GM12865 (cell line): Measurements from ENCODE around the gene ATG10.
"Not testable (repeated sequence)": the region's sequence is repeated elsewhere in the genome, so short reads cannot be mapped to it uniquely, and the experiment has no call there.

ENCODE experiments used
- DNase-seq: peaks from one replicate; pipeline ENCODE4 v3.0.0; 2010; ENCODE audit warnings: low read depth
- H3K4me3 ChIP-seq: 2 replicates; pipeline ENCODE4 v1.5.1; 2011; ENCODE audit warnings: mild to moderate bottlenecking, low read depth, low read length, control low read depth
- TF ChIP-seq, protein P1 (sequence below): IDR thresholded peaks from 2 replicates; pipeline ENCODE4 v1.5.1; 2011; ENCODE audit warnings: low read length, control low read depth, low read depth, inconsistent platforms; ENCODE audit not compliant: insufficient read depth; ENCODE audit errors: missing control alignments

The ATG10 gene

DNA sequence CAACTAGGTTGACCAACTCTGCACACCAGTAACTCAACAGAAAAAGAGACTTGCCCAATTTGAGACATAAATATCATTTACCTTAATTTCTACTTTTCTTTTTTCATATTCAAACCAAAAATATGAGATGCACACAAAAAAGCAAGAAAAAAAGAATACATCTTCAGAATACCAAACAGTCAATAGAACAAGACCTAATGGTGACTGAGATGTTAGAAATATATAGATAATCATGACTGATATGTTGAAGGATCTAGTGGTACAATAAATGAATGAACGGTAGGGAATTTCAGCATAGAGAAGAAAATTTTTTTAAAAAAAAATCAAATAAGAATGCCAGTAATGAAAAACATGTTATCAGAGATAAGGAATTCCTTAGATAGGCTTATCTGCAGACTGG, 29.1 kb upstream of the ATG10 start:
- no peak overlapping the region for H3K4me3 ChIP-seq
- TF ChIP-seq, protein P1, sequence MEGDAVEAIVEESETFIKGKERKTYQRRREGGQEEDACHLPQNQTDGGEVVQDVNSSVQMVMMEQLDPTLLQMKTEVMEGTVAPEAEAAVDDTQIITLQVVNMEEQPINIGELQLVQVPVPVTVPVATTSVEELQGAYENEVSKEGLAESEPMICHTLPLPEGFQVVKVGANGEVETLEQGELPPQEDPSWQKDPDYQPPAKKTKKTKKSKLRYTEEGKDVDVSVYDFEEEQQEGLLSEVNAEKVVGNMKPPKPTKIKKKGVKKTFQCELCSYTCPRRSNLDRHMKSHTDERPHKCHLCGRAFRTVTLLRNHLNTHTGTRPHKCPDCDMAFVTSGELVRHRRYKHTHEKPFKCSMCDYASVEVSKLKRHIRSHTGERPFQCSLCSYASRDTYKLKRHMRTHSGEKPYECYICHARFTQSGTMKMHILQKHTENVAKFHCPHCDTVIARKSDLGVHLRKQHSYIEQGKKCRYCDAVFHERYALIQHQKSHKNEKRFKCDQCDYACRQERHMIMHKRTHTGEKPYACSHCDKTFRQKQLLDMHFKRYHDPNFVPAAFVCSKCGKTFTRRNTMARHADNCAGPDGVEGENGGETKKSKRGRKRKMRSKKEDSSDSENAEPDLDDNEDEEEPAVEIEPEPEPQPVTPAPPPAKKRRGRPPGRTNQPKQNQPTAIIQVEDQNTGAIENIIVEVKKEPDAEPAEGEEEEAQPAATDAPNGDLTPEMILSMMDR: no peak
- DNase-seq: no peak

DNA sequence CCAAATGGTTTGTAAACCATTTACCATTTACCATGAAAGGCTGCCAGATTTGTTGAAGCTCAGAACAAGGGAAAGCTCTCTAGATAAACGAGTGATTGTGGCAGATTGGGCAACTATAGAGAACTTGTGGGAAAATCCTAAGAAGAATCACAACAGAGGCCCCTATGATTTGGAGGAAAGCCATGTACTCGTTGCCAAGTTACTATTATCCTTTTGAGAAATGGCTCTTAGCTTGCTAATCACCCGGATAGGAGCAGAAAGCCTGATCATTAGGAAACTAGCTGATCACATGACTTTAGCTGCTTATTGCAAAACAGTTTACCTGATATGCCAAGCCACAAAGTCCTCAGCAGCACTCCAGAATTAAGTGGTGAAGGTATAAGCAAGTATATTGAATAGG, 23.5 kb upstream of the ATG10 start:
- DNase-seq: no peak
- TF ChIP-seq, protein P1: no peak

DNA sequence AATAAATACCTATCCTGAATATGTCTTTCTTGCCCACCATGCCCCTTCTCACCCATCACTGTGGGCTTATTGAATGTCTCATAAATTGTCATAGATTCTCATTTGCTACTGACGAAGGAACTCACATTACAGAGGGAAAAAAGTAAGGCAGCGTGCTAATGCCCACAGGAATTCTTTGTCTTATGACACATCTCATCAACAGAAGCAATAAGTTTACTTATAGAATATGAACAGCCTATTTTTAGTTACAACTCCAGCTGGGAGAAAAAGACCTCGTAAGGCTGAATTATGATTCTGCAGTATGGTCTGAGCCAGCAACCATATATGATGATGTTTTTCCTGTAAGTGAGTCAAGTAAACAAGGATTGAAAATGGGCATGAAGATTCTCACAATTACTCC, 22.4 kb upstream of the ATG10 start:
- no peak for DNase-seq
- TF ChIP-seq, protein P1: no peak
- H3K4me3 ChIP-seq: no peak overlapping the region

More for the DNA sequence above, 23.5 kb upstream of the ATG10 start:
- H3K4me3 ChIP-seq: no peak overlapping the region

DNA sequence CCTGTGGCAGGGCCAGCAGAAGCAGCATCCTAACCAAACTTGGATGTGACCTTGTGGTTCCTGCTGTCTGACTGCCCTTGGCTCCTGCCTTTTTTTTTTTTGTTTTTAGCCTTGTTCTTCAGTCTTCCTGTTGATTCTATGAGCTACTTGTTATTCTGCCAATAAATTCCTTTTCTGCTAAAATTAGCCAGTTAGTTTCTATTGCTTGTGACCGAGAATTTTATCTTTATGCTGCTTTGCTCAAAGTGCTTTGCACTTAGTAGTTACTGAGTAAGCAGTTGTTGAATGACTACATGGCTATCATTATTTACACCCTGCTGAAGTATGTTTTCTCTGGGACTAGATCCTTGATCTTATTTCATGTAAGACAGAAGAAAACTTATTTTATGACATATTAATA, 20.8 kb upstream of the ATG10 start:
- DNase-seq: no peak
- TF ChIP-seq, protein P1: no peak
- H3K4me3 ChIP-seq: no peak overlapping the region

DNA sequence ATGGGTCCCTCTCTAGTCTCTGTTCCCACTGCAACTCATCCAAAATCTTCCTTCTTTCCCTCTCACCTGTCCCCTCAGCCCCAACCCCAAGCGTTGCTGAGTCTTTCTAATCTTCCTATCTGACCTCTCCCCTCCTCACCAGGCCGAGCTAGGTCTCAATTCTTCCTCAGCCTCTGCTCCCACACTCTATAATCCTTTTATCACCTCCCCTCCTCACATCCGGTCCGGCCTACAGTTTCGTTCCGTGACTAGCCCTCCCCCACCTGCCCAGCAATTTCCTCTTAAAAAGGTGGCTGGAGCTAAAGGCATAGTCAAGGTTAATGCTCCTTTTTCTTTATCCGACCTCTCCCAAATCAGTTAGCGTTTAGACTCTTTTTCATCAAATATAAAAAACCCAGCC, 17.0 kb upstream of the ATG10 start:
- not testable (repeated sequence) for H3K4me3 ChIP-seq, DNase-seq

DNA sequence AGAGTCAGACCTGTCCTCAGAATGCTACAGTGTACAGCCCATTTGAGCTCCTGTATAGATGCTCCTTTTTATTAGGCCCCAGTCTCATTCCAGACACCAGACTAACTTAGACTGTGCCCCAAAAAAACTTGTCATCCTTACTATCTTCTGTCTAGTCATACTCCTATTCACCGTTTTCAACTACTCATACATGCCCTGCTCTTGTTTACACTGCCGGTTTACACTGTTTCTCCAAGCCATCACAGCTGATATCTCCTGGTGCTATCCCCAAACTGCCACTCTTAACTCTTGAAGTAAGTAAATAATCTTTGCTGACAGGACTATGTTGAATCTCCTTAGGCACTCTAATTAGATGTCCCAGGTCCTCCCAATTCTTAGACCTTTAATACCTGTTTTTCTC, 13.7 kb upstream of the ATG10 start:
- DNase-seq, H3K4me3 ChIP-seq: not testable (repeated sequence)

DNA sequence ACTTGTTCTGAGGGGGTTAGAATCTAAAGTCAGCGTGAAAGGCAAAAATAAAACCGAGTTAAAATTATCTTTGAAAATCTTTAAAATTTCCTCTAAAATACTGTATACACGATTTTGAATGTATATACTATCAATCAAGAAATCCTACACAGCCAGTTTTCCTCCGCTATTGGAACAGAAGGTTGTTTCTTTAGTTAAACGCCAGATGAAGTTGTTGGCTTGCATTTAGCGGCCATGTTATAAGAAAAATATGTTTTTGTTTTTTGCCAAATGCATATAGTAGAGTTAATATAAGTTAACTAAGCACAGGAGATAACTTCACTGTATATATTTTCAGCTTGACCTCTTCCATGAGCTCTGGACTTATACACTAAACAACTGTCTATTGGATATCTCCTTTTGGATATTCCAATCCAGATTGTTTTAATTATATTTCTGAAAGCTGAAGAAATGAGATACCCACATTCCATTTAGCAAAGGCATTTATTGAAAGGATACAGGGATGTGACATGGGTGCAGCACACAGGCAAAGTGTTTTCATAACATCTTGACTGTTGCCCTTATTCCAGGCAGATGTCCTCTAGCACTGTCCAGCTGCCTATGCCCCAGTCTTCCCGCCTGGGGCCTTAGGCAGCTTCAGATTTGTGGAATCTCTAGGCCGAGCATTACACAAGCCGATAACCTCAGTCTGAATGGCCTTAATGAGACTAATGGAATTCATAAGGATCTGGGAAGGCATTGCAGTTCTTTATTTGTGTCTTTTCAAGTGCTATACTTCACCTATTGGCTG, 10.0 kb upstream of the ATG10 start:
- H3K4me3 ChIP-seq: no peak overlapping the region
- TF ChIP-seq, protein P1: no peak
- no peak for DNase-seq

DNA sequence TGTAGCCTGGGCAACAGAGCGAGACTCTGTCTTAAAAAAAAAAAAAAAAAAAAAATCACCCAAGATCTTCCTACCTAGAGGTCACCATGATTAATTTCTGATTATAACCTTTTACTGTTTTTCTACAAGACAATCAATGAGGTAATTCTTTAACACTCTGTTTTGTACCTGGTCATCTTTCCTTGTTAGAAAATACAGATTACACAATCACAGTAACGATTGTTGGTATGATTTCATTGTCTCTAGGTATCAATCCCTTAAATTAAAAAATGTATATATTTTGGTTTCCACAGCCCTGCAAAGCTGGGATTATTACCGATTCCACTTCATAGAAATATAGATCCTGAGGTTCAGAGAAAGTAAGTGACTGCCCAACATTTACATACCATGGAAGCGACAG, 8.3 kb upstream of the ATG10 start:
- H3K4me3 ChIP-seq: no peak overlapping the region
- DNase-seq: no peak
- TF ChIP-seq, protein P1: no peak
